Measurements from ENCODE around the gene ISM2.

DNA sequence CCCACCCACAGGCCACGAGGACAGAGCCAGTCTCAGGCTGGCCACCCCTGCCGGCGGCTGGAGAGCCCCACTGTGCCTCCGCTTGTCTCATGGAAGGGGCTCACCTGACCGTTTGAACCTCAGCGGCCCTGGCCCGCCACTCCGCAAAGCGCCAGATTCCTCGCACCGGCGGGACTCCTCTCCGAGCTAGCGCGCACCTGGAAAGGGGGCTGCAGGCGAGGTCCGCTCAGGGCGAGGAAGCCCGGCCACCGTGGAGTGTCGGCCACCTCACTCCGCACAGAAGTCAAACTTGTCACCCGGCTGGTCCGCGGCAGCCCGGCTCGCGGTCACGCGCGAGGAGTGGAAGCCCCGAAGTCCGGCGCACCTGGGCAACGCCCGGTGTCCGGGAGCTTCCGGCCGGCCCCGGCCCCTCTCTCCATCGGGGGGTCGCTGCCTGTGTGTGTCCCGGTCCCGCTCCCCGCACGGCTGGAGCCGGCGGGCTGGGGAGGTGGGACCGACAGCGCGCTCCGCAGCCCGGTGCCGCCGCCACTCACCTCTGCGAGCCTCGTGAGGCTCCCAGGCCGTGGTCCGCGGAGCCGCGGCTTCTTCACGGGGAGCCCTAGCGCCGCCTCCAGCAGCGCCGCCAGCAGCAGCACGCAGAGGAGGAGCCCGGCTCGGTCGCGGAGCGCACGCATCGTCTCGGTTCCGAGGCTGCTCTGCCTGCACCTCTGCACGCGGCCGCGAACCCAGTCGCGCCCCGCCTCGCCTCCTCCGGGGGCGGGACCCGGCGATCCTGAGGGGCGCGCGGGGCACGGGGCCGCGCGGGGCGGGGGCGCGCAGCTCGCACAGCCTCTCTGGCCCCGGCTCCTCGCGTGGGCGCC lies at the start of gene ISM2:
- TF ChIP-seq, protein P1, sequence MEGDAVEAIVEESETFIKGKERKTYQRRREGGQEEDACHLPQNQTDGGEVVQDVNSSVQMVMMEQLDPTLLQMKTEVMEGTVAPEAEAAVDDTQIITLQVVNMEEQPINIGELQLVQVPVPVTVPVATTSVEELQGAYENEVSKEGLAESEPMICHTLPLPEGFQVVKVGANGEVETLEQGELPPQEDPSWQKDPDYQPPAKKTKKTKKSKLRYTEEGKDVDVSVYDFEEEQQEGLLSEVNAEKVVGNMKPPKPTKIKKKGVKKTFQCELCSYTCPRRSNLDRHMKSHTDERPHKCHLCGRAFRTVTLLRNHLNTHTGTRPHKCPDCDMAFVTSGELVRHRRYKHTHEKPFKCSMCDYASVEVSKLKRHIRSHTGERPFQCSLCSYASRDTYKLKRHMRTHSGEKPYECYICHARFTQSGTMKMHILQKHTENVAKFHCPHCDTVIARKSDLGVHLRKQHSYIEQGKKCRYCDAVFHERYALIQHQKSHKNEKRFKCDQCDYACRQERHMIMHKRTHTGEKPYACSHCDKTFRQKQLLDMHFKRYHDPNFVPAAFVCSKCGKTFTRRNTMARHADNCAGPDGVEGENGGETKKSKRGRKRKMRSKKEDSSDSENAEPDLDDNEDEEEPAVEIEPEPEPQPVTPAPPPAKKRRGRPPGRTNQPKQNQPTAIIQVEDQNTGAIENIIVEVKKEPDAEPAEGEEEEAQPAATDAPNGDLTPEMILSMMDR (conservative IDR thresholded peaks at IDR 0.05 in 1 of 2, IDR thresholded peaks at IDR 0.05 in 1 of 2; ENCODE audit: extremely low read depth in 1 of 2, insufficient read depth in 1 of 2, low read depth in 1 of 2, low read length in 2 of 2): no peak
- TF ChIP-seq EZH2 (IDR thresholded peaks at IDR 0.05; ENCODE audit: borderline replicate concordance, low read length): no peak

All from mammary epithelial cell (primary cell).